HepG2 (cell line): ENCODE measurements around the gene ZNF513. TPM values are rescaled to one million over a fixed set of nuclear protein-coding genes. Genes with fewer than 3 reads are reported as not detected.

Experiments
- CSRNP2 ChIP-seq: sonication (generic); formaldehyde crosslinking; conservative IDR thresholded peaks from 2 replicates; pipeline ENCODE4 v1.8.0; 2022; ENCODE audit warnings: low read depth, missing genetic modification reagents
- FOSL1 ChIP-seq: sonication (generic); formaldehyde crosslinking; IDR thresholded peaks from 2 replicates; pipeline ENCODE4 v1.9.0; 2021; ENCODE audit warnings: missing genetic modification reagents, borderline replicate concordance
- GLI4 ChIP-seq: sonication (generic); formaldehyde crosslinking; IDR thresholded peaks from 2 replicates; pipeline ENCODE4 v1.5.1; 2020; ENCODE audit warnings: missing genetic modification reagents, mild to moderate bottlenecking, moderate library complexity, borderline replicate concordance
- HMG20A ChIP-seq: IDR thresholded peaks from 2 replicates; pipeline ENCODE4 v1.6.1; 2016; ENCODE audit warnings: borderline replicate concordance
- JDP2 ChIP-seq: sonication (generic); formaldehyde crosslinking; IDR thresholded peaks from 2 replicates; pipeline ENCODE4 v1.8.1; 2022; ENCODE audit warnings: missing genetic modification reagents, borderline replicate concordance
- KMT2A ChIP-seq: sonication (generic); formaldehyde crosslinking; IDR thresholded peaks from 2 replicates; pipeline ENCODE4 v1.4.0; 2020; ENCODE audit warnings: missing genetic modification reagents
- MATR3 ChIP-seq: sonication (generic); formaldehyde crosslinking; IDR thresholded peaks from 2 replicates; pipeline ENCODE4 v1.4.0; 2020; ENCODE audit warnings: missing genetic modification reagents
- NAIF1 ChIP-seq: sonication (generic); formaldehyde crosslinking; IDR thresholded peaks from 2 replicates; pipeline ENCODE4 v1.5.0; 2020; ENCODE audit warnings: mild to moderate bottlenecking, missing genetic modification reagents, borderline replicate concordance
- NFE2L2 ChIP-seq: fragments of 150-350 bp; IDR thresholded peaks from 2 replicates; pipeline ENCODE4 v1.6.1; 2014; ENCODE audit warnings: low read length
- NFIC ChIP-seq: IDR thresholded peaks from 2 replicates; pipeline ENCODE4 v1.6.1; 2012; ENCODE audit warnings: mild to moderate bottlenecking, low read length, inconsistent platforms
- PRDM15 ChIP-seq: sonication (generic); formaldehyde crosslinking; IDR thresholded peaks from 2 replicates; pipeline ENCODE4 v1.4.0; 2020; ENCODE audit warnings: missing genetic modification reagents
- RBM39 ChIP-seq: fragments of 200-400 bp; formaldehyde crosslinking; IDR thresholded peaks from one replicate; pipeline ENCODE4 v1.6.1; 2018; ENCODE audit warnings: antibody characterized with exemption, mild to moderate bottlenecking, low read depth, low read length; ENCODE audit not compliant: poor library complexity, severe bottlenecking
- THAP11 ChIP-seq: IDR thresholded peaks from 2 replicates; pipeline ENCODE4 v1.6.1; 2016; ENCODE audit warnings: missing biosample characterization, missing genetic modification reagents
- ZFX ChIP-seq: sonication (generic); formaldehyde crosslinking; IDR thresholded peaks from 2 replicates; pipeline ENCODE4 v1.4.0; 2020; ENCODE audit warnings: mild to moderate bottlenecking, low read depth, missing genetic modification reagents, moderate library complexity
- ZMYM4 ChIP-seq: sonication (generic); formaldehyde crosslinking; IDR thresholded peaks from 2 replicates; pipeline ENCODE4 v1.8.1; 2023; ENCODE audit warnings: mild to moderate bottlenecking, missing genetic modification reagents
- ZNF18 ChIP-seq: sonication (generic); formaldehyde crosslinking; IDR thresholded peaks from 2 replicates; pipeline ENCODE4 v1.8.0; 2022; ENCODE audit warnings: mild to moderate bottlenecking, missing genetic modification reagents; ENCODE audit not compliant: insufficient replicate concordance
- ZNF331 ChIP-seq: sonication (generic); formaldehyde crosslinking; IDR thresholded peaks from 2 replicates; pipeline ENCODE4 v1.4.0; 2020; ENCODE audit warnings: missing genetic modification reagents
- ZNF570 ChIP-seq: sonication (generic); formaldehyde crosslinking; IDR thresholded peaks from 2 replicates; pipeline ENCODE4 v1.4.0; 2020; ENCODE audit warnings: mild to moderate bottlenecking, missing genetic modification reagents, borderline replicate concordance
- ZNF572 ChIP-seq: sonication (generic); formaldehyde crosslinking; IDR thresholded peaks from 2 replicates; pipeline ENCODE4 v1.5.1; 2020; ENCODE audit warnings: mild to moderate bottlenecking, missing genetic modification reagents
- polyA plus RNA-seq, 8 experiments: library from polyadenylated mRNA; depleted of rRNA in 3 of 8; stranded (reverse) in 7 of 8; unstranded in 1 of 8; fragments of >200 nt; fragmentation: Illumina TruSeq in 4 of 8; extraction: Trizol in 4 of 8; gene quantifications; 2 replicates each; pipeline versions ENCODE4 v1.2.1 to v1.2.3, GENCODE V29; 2011 to 2016; ENCODE audit warnings: low read depth in 4 of 8, missing spikeins in 1 of 8, mixed read lengths in 1 of 8; ENCODE audit not compliant: insufficient read depth in 1 of 8
- total RNA-seq, 5 experiments: library from RNA; depleted of rRNA; stranded (reverse); fragments of >200 nt; fragmentation: Illumina TruSeq; extraction: Trizol; gene quantifications; 2 replicates each; pipeline ENCODE4 v1.2.3, GENCODE V29; 2016; ENCODE audit warnings: low read depth in 1 of 5
- TF ChIP-seq, protein P1 (sequence below): sonication (generic); formaldehyde crosslinking; conservative IDR thresholded peaks from 2 replicates; pipeline ENCODE4 v1.8.0; 2022; ENCODE audit warnings: mild to moderate bottlenecking, moderate library complexity, missing genetic modification reagents

Gene ZNF513
- total and polyA plus RNA-seq, 2 of the 13 experiments (the other 11 are each of a cell fraction or from before 2014, with no cell fraction given) = 4.9 to 6.3 TPM

GRCh38 chr2:27370026-27370815, 10.3 kb downstream of the ZNF513 start, which contains the start of the genes EIF2B4 and SNX17 (continued):
- TF ChIP-seq CSRNP2 (CRISPR knock-in tag) (no peak), FOSL1 (peak; percentile 44; the same call in 1 of the 2 replicates), ZNF572 (peak; percentile 96; the same call in 1 of the 2 replicates), ZFX (CRISPR knock-in tag) (peak; percentile 99), ZNF331 (peak; percentile 97), RBM39 (peak; percentile 98), HMG20A (CRISPR knock-in tag) (peak; percentile 14; the same call in 1 of the 2 replicates), NFE2L2 (no peak), KMT2A (CRISPR knock-in tag) (peak; percentile 93), PRDM15 (CRISPR knock-in tag) (peak; percentile 71), NFIC (no peak), ZNF570 (CRISPR knock-in tag) (no peak; the same call in 1 of the 2 replicates), THAP11 (CRISPR knock-in tag) (peak; percentile 99), GLI4 (0 out of 2 replicates have a peak, but pooled peaks have one; percentile 18), MATR3 (CRISPR knock-in tag) (no peak), ZNF18 (CRISPR knock-in tag) (peak; percentile 16), ZMYM4 (CRISPR knock-in tag) (peak; percentile 97), NAIF1 (CRISPR knock-in tag) (peak; percentile 98), JDP2 (CRISPR knock-in tag) (peak; percentile 53; the same call in 1 of the 2 replicates)
- TF ChIP-seq, protein P1, sequence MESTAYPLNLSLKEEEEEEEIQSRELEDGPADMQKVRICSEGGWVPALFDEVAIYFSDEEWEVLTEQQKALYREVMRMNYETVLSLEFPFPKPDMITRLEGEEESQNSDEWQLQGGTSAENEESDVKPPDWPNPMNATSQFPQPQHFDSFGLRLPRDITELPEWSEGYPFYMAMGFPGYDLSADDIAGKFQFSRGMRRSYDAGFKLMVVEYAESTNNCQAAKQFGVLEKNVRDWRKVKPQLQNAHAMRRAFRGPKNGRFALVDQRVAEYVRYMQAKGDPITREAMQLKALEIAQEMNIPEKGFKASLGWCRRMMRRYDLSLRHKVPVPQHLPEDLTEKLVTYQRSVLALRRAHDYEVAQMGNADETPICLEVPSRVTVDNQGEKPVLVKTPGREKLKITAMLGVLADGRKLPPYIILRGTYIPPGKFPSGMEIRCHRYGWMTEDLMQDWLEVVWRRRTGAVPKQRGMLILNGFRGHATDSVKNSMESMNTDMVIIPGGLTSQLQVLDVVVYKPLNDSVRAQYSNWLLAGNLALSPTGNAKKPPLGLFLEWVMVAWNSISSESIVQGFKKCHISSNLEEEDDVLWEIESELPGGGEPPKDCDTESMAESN = peak; percentile 98
